Measurements from ENCODE around the gene C2CD3.

C2CD3 gene

DNA sequence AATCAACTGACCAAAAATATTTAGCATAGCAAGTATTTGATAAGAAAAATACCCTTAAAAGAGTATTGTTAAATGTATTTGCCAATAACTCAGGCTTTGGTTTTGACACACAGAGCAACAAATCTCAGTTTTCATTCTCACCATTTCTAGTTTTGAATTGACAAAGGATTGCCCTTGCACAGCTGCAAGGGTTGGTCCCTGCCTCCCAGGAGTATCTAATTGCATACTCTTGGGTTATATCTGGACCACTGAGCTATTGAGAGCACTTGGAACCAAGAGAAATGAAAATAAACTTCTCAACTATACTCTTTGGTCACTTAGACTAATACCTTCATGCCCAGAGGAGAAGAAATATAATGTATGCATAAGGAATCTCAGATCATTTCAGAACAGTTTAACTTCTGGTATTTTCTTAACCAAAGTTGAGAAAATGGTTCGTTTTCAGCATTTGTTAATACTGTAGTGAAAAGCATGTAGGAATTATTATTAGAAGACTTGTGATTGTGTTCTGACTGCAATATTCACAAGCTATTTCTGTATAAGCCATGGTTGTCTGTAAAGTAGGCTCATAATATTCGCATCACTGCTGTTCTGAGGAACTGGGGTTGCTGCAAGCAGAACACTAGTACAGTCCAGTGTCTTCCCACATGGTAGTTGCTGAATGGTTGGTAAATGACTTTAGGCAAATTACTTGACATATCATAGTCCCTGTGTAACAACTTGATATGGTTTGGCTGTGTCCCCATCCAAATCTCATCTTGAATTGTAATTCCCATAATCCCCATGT, 7.9 kb downstream of the C2CD3 start:
- no peak for DNase-seq (ENCODE audit: low read depth)
- H3K4me3 ChIP-seq (ENCODE audit: control insufficient read depth, low read depth, low read length) = no peak overlapping the region
- TF ChIP-seq, protein P1, sequence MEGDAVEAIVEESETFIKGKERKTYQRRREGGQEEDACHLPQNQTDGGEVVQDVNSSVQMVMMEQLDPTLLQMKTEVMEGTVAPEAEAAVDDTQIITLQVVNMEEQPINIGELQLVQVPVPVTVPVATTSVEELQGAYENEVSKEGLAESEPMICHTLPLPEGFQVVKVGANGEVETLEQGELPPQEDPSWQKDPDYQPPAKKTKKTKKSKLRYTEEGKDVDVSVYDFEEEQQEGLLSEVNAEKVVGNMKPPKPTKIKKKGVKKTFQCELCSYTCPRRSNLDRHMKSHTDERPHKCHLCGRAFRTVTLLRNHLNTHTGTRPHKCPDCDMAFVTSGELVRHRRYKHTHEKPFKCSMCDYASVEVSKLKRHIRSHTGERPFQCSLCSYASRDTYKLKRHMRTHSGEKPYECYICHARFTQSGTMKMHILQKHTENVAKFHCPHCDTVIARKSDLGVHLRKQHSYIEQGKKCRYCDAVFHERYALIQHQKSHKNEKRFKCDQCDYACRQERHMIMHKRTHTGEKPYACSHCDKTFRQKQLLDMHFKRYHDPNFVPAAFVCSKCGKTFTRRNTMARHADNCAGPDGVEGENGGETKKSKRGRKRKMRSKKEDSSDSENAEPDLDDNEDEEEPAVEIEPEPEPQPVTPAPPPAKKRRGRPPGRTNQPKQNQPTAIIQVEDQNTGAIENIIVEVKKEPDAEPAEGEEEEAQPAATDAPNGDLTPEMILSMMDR (conservative IDR thresholded peaks at IDR 0.05; ENCODE audit: control insufficient read depth, insufficient read depth, low read depth, low read length) = no peak

DNA sequence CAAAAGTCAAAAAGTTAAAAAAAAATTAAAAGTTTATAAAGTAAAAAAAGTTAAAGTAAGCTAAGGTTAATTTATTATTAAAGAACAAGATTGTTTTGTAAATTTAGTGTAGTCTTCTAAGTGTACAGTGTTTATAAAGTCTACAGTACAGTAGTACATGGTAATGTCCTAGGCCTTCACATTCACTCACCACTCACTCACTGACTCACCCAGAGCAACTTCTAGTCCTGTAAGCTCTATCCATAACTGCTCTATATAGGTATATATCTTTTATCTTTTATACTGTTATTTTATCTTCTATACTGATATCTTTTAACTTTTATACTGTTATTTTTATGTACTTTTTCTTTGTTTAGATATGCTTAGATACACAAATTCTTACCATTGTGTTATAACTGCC, 11.2 kb downstream of the C2CD3 start:
- TF ChIP-seq, protein P1 (conservative IDR thresholded peaks at IDR 0.05; ENCODE audit: control insufficient read depth, insufficient read depth, low read depth, low read length) = no peak
- DNase-seq (ENCODE audit: low read depth) = no peak
- no peak overlapping the region for H3K4me3 ChIP-seq (ENCODE audit: control insufficient read depth, low read depth, low read length)

DNA sequence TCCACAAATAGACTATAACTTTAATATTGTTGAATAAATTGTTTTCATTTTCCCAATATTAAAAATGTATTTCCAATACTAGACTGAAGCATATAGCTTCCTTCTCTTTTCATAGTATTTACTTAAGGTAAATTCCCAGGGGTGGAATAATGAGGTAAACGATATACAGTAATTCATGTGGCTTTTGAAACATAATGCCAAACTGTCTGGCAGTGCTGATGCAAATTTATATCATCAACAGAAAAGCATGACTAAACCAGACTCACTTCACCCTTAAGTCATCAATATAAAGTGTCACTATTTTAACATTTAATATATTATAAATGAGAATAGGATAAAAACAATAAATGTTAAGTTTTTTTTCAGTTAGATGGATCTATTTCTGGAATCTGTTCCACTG, 13.6 kb downstream of the C2CD3 start:
- TF ChIP-seq, protein P1 (conservative IDR thresholded peaks at IDR 0.05; ENCODE audit: control insufficient read depth, insufficient read depth, low read depth, low read length) = no peak
- H3K4me3 ChIP-seq (ENCODE audit: control insufficient read depth, low read depth, low read length) = no peak overlapping the region
- peak; percentile 49 for DNase-seq (ENCODE audit: low read depth)

DNA sequence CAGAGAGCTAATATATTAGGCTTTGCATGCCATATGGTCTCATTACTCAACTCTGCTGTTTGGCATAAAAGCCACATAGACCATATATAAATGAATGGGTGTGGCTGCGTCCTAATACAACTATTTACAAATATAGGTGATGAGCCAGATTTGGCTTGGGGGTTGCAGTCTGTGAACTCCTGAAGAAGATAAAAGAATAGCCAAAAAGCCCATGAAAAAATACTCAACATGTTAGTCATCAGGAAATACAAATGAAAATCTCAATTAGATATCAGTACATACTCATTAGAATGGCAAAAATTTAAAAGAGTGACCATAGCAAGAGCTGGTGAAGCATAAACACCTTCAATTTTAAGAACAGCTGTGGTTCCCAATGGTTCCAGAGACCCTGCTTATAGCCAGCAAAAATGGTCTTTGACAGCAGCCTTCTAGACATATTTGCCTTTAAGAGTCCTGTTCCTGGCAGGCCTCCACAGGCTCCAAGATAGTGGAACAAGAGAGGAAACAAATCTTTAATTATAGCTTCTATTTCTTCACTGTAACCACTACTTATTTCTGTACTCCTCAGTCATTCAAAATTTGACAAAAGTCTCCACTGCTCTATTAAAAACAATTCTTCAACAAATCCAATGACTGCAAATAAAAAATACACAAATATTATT, 16.1 kb downstream of the C2CD3 start:
- peak; percentile 22 for DNase-seq (ENCODE audit: low read depth)
- no peak overlapping the region for H3K4me3 ChIP-seq (ENCODE audit: control insufficient read depth, low read depth, low read length)
- TF ChIP-seq, protein P1 (conservative IDR thresholded peaks at IDR 0.05; ENCODE audit: control insufficient read depth, insufficient read depth, low read depth, low read length) = no peak

DNA sequence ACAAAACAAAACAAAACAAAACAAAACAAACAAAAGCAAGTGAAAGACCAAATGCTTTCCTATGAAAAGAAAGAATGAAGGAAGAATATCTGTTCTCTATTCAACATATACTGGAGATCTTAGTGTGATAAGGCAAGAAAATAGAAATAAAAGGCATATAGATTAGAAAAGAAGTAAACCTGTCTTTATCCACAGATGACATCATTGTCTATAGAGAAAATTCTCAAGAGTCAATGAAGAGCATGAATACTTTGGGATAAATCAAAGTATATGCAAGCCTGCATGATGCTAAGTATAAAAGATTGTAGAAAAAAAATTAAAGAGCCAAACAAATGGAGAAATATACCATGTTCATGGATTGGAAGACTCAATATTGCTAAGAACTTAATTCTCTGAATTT, 17.6 kb downstream of the C2CD3 start:
- TF ChIP-seq, protein P1 (conservative IDR thresholded peaks at IDR 0.05; ENCODE audit: control insufficient read depth, insufficient read depth, low read depth, low read length) = no peak
- H3K4me3 ChIP-seq (ENCODE audit: control insufficient read depth, low read depth, low read length) = no peak overlapping the region
- DNase-seq (ENCODE audit: low read depth) = no peak

DNA sequence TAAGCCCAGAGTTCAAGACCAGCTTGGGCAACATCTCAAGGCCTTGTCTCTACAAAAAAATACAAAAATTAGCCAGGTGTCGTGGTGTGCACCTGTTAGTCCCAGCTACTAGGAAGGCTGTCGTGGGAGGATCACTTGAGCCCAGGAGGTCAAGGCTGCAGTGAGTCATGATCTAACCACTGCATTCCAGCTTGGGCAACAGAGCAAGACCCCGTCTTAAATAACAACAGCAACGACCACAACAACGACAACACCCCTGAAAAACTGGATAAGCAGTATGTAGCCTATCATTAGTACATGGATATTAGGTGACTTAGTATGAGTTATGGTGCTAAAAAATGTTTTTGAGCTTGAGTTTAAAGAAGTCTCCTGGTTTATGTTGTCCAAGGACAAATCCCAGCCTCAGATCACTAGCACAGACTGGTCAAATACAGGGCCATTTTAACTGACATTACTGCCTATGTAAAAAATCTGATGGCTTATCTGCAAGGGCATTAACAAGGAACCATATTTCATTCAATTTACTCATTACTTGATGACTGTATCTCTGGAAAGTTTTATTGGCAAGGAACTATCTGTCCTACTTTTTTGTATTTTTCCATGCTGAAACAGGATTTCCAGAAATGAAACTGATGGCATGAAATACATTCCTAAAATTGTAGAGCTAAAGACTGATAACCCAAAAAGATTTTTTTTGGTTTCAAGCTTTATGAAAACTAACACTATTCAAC, 23.4 kb downstream of the C2CD3 start:
- DNase-seq (ENCODE audit: low read depth) = peak; percentile 19
- no peak overlapping the region for H3K4me3 ChIP-seq (ENCODE audit: control insufficient read depth, low read depth, low read length)
- TF ChIP-seq, protein P1 (conservative IDR thresholded peaks at IDR 0.05; ENCODE audit: control insufficient read depth, insufficient read depth, low read depth, low read length) = no peak
